Coronary artery (tissue), 2 donors: ENCODE data around the gene CD99.

Experiments
- DNase-seq: peaks from one replicate; pipeline ENCODE4 v3.0.0-alpha.2; 2017; ENCODE audit warnings: low spot score
- H3K27ac ChIP-seq, 2 donors: fragments of 200-600 bp; sonication (generic); one replicate each; pipeline ENCODE4 v1.5.1; 2016 to 2019
- H3K4me3 ChIP-seq: fragments of 200-600 bp; sonication (generic); 2 replicates; pipeline ENCODE4 v1.5.1; 2016; ENCODE audit warnings: mild to moderate bottlenecking, moderate library complexity
- TF ChIP-seq, protein P1 (sequence below): fragments of 200-600 bp; sonication (generic); IDR thresholded peaks from one replicate; pipeline ENCODE4 v1.5.1; 2019; ENCODE audit warnings: antibody characterized with exemption

The CD99 gene

GRCh38 chrX:2676794-2677675 is 14.1 kb upstream of the CD99 start:
- Histone ChIP-seq H3K27ac (no peak overlapping the region), H3K4me3 (no peak overlapping the region)
- TF ChIP-seq, protein P1, sequence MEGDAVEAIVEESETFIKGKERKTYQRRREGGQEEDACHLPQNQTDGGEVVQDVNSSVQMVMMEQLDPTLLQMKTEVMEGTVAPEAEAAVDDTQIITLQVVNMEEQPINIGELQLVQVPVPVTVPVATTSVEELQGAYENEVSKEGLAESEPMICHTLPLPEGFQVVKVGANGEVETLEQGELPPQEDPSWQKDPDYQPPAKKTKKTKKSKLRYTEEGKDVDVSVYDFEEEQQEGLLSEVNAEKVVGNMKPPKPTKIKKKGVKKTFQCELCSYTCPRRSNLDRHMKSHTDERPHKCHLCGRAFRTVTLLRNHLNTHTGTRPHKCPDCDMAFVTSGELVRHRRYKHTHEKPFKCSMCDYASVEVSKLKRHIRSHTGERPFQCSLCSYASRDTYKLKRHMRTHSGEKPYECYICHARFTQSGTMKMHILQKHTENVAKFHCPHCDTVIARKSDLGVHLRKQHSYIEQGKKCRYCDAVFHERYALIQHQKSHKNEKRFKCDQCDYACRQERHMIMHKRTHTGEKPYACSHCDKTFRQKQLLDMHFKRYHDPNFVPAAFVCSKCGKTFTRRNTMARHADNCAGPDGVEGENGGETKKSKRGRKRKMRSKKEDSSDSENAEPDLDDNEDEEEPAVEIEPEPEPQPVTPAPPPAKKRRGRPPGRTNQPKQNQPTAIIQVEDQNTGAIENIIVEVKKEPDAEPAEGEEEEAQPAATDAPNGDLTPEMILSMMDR = no peak
- DNase-seq = no peak

DNA sequence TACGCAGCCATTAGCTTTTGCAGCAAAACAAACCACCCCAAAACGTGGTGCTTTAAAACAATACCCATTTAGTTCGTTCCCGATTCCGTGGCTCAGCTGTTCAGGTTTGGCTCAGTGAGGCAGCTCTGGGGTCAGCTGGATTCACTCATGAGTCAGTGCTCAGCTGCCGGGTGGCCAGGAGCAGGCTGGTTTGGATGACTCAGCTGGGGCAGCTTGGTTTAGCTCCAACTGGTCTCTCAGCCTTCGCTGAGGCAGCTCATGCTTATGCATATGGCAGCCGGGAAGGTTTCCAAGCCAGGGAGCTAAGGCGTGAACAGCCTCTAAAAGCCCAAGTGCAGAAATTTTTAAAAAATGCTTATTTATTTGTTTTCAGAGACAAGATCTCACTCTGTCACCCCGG is 13.3 kb upstream of the CD99 start:
- H3K4me3 ChIP-seq = no peak overlapping the region
- H3K27ac ChIP-seq = no peak overlapping the region
- peak; percentile 82 for DNase-seq
- TF ChIP-seq, protein P1 = no peak

GRCh38 chrX:2678583-2678982 is 12.5 kb upstream of the CD99 start:
- Histone ChIP-seq H3K4me3 (no peak overlapping the region), H3K27ac (no peak overlapping the region)
- TF ChIP-seq, protein P1 = no peak
- DNase-seq = no peak

GRCh38 chrX:2679534-2680485 is 11.3 kb upstream of the CD99 start:
- DNase-seq = no peak
- Histone ChIP-seq H3K4me3 (no peak overlapping the region), H3K27ac (no peak overlapping the region)
- TF ChIP-seq, protein P1 = no peak

DNA sequence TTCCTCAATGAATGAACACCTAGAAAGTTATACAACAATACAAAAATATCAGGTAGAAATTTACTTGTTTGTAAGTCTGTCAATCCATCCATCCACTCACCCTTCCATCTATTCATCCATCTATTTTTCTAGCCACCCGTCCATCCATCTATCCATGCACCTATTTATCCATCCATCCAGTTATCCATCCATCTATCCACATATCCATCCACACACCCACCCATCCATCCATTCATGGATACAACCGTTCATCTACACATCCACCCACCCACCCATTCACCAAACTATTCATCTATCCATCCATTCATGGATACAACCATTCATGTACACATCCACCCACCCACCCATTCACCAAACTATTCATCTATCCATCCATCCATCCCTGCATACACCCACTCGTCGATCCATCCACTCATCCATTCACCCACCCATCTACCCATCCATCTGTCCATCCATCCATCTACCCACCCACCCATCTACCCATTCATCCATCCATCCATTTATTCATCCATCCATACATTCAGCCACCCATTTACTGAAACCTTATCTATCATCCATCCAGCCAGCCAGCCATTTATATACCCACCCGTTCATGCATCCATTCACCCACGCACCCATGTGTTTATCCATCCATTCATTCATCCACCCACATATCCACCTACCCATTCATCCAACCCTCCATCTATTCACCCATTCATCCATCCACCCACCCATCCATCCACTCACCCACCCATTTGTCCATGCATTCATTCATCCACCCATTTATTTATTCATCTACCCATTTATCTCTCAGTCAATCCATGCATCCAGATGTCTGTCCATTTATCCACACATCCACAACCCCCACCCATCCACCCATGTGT is 10.4 kb upstream of the CD99 start:
- no peak for DNase-seq
- Histone ChIP-seq H3K4me3 (no peak overlapping the region), H3K27ac (no peak overlapping the region)
- TF ChIP-seq, protein P1 = no peak

DNA sequence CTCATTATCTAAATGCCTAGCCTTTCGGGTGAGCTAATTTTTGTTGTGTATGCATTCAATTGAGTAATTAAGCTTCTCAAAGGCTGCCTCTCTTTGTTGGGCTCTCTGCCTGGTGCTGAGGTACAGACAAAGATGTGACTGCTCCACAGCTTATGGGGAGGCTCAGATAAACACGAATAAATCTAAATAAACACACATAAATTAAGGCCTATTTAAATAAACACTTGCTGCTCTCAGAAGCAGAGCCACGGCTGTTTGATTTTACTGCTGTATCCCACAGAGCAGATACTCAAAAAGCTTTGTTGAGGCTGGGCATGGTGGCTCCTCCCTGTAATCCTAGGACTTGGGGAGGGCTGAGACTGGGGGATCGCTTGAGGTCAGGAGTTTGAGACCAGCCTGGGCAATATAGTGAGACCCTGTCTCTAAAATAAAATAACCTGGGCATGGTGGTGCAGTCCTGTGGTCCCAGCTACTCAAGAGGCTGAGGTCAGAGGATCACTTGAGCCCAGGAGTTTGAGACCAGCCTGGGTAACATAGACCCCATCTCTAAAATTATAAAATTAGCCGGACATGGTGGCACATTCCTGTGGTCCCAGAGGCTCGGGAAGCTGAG is 8.4 kb upstream of the CD99 start:
- Histone ChIP-seq H3K27ac (no peak overlapping the region), H3K4me3 (no peak overlapping the region)
- TF ChIP-seq, protein P1 = no peak
- DNase-seq = no peak
